ENCODE results near the gene UBAC2. TPM values are rescaled to one million over a fixed set of nuclear protein-coding genes. Genes with fewer than 3 reads are reported as not detected.

Gene UBAC2
- total RNA-seq, 4 donors from 2014 or later = 41.8 to 51.0 (median 45.5) TPM

- TF ChIP-seq, protein P1, sequence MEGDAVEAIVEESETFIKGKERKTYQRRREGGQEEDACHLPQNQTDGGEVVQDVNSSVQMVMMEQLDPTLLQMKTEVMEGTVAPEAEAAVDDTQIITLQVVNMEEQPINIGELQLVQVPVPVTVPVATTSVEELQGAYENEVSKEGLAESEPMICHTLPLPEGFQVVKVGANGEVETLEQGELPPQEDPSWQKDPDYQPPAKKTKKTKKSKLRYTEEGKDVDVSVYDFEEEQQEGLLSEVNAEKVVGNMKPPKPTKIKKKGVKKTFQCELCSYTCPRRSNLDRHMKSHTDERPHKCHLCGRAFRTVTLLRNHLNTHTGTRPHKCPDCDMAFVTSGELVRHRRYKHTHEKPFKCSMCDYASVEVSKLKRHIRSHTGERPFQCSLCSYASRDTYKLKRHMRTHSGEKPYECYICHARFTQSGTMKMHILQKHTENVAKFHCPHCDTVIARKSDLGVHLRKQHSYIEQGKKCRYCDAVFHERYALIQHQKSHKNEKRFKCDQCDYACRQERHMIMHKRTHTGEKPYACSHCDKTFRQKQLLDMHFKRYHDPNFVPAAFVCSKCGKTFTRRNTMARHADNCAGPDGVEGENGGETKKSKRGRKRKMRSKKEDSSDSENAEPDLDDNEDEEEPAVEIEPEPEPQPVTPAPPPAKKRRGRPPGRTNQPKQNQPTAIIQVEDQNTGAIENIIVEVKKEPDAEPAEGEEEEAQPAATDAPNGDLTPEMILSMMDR (IDR thresholded peaks at IDR 0.05) = no peak
- DNase-seq (ENCODE audit: low spot score) = no peak
- no peak for ATAC-seq (ENCODE audit: low FRiP score)
These were observed 183.3 kb downstream of the UBAC2 start for GRCh38 chr13:99383946-99384345.

GRCh38 chr13:99384468-99384867, 183.8 kb downstream of the UBAC2 start:
- ATAC-seq (ENCODE audit: low FRiP score) (no peak), DNase-seq (ENCODE audit: low spot score) (no peak)
- TF ChIP-seq, protein P1 (IDR thresholded peaks at IDR 0.05) = no peak

DNA sequence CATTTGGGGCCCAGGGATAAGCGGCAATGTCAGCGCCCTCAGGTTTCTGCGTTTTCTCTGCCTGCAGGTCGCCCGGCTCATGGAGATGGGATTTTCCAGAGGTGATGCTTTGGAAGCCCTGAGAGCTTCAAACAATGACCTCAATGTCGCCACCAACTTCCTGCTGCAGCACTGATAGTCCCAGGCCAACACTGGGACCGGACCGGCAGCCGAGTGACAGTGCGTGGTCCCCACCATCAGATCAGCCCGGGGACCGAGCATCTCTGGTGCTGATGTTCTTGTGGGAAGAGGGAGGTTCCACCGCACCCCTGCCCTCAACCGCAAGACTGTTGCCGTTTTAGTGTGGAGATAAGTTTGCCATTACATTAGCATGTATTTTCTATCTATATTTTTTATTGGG, 184.5 kb downstream of the UBAC2 start:
- TF ChIP-seq, protein P1 (IDR thresholded peaks at IDR 0.05) = no peak
- ATAC-seq (ENCODE audit: low FRiP score) = no peak
- DNase-seq (ENCODE audit: low spot score) = no peak

DNA sequence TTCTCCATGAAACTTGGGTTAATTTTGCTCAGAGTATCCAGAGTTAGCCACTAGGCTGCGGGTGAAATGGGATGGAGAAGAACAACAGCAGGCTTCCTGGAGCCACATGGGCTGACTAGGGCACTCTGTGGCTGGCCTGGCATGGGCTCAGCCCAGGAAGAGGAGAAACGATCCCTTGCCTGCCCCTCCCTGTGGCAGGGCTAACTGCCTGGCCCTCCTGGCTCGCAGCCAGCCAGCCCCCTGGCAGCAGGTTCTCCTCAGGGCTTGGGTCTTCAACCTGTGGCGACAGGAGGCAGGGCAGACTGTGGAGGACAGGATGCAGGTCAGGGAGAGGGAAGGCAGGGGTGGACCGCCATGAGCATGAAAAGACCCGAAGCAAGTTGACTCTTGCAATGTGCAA, 185.3 kb downstream of the UBAC2 start:
- ATAC-seq (ENCODE audit: low FRiP score) (no peak), DNase-seq (ENCODE audit: low spot score) (no peak)
- TF ChIP-seq, protein P1 (IDR thresholded peaks at IDR 0.05) = no peak

GRCh38 chr13:99386495-99386894, 185.8 kb downstream of the UBAC2 start:
- ATAC-seq (ENCODE audit: low FRiP score) = no peak
- no peak for DNase-seq (ENCODE audit: low spot score)
- TF ChIP-seq, protein P1 (IDR thresholded peaks at IDR 0.05) = no peak

DNA sequence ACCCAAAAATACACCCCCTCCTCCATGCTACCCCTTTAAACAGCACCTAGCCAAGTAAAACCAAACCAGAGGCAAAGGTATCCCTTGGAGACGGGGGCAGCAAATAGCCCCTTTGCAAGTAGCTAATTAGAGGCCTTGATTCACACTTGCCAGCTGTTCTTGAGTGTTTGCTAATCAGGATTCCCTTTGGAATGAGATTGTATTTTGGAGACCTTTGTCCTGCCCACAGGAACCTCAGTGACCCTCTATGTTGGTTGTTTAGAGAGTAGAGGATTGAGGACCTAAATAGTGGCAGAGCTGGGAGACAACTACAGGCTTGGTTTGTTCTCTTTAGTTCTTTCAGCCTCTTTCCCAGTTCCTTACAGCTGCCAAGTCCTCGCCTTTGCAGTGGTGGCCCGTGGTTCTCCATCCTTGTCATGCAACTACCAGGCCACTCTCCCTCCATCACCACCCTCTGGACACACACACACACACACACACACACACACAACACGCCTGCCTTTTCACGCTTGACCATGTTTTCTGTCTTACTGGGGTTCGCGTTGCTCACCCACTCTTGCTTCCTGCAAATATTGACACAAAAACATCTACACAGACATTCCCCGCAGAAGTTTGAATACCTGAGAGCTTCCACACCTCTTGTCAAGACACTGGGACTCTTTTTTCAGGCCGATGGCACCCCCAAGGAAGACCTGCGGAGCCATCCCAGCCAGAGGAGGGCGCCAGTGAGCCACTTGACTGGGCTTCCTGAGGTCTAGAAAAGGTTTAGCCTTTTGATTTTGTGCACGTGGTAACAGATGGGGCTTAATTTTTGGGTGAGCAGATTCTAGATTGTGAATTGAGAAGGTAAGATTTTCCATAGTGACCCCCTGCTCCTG, 186.5 kb downstream of the UBAC2 start:
- DNase-seq (ENCODE audit: low spot score) = peak; percentile 57
- TF ChIP-seq, protein P1 (IDR thresholded peaks at IDR 0.05) = no peak
- no peak for ATAC-seq (ENCODE audit: low FRiP score)

Measured in omental fat pad (tissue), 4 donors.